HG03432 (cell line): ENCODE data around the gene VEGFC.

Source experiments
- ATAC-seq: cut with Tn5 transposase; IDR thresholded peaks from one replicate; pipeline ENCODE4 v1.9.1; 2021; ENCODE audit warnings: mild to moderate bottlenecking, moderate library complexity; ENCODE audit not compliant: unreplicated experiment

VEGFC gene

GRCh38 chr4:176767183-176767582 lies 25.5 kb downstream of the VEGFC start:
- ATAC-seq: no peak

DNA sequence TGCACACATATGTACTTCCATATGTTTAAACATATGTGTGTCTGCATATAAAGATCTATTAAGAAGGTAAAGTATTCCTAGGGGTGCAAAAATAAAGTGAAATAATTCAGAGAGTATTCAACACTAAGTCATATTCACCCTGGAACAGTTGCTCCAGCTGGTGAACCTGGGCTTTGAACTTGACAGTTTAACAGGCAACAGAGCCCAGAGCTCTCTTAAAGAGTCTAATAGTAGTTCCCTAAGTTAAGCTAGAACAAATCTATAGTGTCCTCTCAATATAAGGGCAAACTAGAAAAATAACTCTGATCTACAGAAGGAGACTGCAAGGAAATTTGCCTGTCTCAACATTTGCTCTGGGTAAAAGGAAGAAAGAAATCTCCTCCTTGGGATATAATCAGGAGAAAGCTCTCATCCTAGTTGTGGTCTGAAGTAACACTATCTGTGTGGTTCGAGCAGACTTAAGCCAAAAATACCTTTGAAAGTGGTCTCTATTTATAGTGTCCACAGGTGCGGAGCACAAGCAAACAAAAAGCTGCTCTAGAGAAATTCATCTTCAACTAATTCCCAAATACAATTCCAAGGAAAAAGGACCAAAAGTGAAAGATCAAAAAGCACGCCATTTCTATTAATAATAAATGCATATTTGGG lies 29.9 kb downstream of the VEGFC start:
- ATAC-seq: no peak

GRCh38 chr4:176761872-176762271 lies 30.9 kb downstream of the VEGFC start:
- ATAC-seq: no peak

- no peak for ATAC-seq
These were observed 32.3 kb downstream of the VEGFC start for GRCh38 chr4:176760471-176760870.

DNA sequence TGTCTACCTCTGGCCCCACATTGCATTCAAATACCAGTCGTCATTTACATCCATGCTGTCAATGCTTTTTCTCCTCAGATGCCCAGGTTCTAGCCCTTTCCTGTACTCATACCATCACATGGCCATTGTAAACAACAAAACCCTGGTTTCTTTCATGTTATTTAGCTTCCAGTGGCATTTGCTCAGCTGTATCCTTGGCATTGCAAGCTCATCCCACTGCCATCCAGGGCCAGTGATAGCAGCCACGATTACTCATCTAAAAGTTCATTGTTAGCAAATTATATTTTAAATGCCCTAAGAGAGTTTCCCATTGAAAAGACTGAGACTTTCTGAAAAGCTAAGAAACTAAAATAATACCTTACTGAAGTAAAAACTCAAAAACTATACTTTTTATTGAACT lies 34.0 kb downstream of the VEGFC start:
- ATAC-seq: no peak

- no peak for ATAC-seq
These were observed 34.4 kb downstream of the VEGFC start for GRCh38 chr4:176758323-176758722.

GRCh38 chr4:176755613-176756012 lies 37.1 kb downstream of the VEGFC start:
- ATAC-seq: no peak

DNA sequence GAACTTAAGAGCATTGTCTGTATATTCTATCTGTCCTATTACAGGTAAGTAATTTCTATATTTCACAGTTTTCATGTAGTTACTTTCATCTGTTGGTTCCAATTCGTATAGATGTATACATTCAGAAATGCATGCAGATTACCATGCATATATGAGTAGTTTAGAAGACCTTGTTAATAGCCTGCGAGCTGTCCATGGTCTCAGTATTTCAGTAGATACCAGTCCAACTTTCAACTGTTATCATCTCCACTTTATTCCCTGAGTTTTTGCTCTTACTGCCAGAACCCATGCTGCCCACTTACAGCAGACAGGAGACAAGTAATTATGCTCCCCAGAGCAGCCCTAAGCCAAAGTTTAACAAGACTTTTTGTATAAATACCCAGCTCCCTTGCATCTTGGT lies 37.7 kb downstream of the VEGFC start:
- ATAC-seq: no peak

DNA sequence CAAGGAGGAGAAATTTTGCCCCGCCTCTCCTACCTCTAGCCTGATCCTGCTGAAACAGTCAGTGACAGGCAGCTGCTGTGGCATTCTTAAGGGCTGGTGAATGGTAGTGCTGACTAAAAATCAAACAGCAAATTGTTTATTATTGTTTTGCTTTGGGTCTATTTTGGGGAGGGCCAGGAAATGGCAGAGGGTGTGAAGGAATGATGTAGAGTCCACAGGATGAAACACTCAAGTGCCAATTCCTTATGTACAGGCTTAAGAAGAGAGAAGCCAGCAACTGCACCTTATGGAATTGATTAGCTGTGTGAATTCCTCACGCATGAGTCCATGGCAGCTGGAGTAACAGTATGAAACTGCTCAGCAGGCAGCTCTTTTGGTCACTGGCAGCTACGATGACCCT lies 39.7 kb downstream of the VEGFC start:
- ATAC-seq: peak; percentile 27

DNA sequence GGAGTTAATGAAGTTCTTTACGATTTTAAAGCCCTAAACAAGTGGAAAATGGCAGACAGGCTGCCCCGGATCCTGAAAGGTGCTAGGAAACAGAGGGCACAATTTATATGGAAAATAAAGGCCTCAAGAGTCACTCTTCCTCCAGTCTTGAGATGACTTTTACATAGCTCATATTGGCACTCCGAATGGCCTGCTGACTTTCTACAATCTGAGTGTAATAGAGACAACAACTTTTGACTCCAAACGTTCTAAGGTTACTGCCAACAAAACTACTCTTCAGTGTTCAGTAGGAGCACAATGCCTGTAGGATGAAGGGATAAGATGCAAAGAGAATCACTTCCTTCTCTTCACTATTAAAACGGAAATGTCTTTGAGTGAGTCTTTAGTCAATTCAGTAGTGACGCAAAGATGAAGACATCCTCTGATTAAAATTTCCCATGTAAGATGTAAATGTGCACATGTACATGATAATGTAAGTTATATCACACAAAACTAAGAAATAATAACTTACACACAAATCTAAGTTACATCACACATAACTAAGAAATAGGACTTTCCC lies 40.5 kb downstream of the VEGFC start:
- ATAC-seq: peak; percentile 56

GRCh38 chr4:176751061-176751460 lies 41.7 kb downstream of the VEGFC start:
- ATAC-seq: no peak

DNA sequence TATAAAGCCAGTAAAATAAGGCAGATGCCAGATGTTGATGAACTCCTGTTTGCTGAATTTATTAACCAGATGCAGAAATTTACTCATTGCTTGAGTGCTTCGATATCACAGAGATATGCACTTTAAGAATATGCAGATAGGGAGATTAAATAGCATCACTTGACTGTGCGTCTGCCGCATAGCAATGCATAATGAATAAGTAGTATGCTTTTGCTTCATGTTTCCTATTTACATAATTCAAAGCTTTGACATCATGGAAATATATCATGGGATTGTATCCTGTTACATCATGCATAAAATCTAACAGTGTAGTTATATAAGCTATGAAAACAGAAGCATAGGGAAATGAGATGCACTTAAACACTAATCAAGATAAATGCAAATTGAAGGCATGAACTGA lies 45.9 kb downstream of the VEGFC start:
- ATAC-seq: no peak

GRCh38 chr4:176745902-176746301 lies 46.8 kb downstream of the VEGFC start:
- no peak for ATAC-seq

GRCh38 chr4:176744091-176744490 lies 48.6 kb downstream of the VEGFC start:
- no peak for ATAC-seq

GRCh38 chr4:176742211-176742610 lies 50.5 kb downstream of the VEGFC start:
- no peak for ATAC-seq

- ATAC-seq: no peak
These were observed 51.5 kb downstream of the VEGFC start for GRCh38 chr4:176741253-176741652.

GRCh38 chr4:176735300-176735699 lies 57.4 kb downstream of the VEGFC start:
- no peak for ATAC-seq

DNA sequence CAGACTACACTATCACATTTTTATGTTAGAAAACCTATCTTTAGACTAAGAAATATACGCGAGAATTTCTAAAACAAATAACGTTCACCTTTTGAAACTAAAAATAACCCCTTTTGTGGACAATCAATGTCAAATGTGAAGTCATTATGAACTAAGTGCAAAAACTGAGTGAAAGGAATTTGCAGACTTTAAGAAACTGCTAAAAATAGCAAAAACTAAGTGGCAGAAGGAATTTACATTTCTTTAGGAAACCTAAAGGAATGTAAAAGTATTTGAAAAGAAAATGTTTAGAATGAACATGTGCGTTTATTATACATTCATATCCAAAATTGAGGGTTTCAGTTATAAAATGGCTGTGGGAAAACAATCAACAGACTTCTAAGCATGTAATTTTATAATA lies 58.3 kb downstream of the VEGFC start:
- ATAC-seq: no peak

DNA sequence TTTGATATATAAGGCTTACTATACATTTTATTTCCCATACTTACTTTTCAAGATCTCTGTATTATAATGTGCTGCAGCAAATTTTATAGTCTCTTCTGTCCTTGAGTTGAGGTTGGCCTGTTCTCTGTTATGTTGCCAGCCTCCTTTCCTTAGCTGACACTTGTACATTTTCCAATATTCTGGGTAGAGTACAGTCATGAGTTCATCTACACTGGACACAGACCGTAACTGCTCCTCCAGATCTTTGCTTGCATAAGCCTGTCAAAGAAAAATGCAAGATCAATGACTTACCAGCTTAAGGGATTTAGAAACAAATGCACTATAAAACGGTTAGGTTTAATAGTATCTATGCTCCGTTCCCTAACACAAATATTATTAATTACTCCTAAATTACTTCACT lies 63.2 kb downstream of the VEGFC start:
- no peak for ATAC-seq

DNA sequence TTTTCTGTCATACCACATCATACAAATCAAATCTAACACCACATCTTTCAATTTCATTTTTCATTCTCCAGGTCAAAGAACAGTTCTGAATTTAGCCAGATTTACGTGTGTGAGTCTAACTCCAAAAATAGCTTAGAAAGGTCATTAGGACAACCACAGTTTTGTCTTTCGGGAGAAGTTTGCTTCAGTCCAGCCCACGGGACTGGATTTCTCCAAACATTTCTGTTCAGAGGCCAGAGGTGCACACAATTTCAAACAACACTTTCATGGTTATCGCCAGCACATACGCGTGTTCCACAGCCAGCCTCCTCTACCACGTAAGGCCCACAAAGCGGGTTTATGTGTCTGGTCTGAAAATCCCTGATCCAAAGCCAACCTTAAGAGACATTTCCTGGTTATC lies 65.9 kb downstream of the VEGFC start:
- ATAC-seq: no peak

GRCh38 chr4:176721459-176721858 lies 71.3 kb downstream of the VEGFC start:
- ATAC-seq: no peak

DNA sequence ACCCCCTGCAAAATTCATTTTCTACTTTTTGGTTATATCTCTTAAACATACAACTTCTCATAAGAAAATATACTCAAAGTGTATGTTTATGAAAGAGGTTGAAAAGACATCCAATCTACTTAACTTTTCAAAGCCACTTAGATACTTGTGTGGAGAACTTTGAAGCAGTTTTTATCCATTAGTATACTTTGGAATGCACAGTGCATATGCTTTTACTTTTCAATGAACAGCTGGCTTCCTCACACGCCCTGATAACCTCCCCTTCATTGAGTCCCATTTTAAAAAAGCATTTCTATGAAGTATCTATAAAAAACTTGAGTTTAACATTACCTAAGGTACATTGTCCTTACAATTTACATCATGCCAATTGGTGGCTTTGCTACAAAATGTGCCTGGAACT lies 73.8 kb downstream of the VEGFC start:
- ATAC-seq: no peak

DNA sequence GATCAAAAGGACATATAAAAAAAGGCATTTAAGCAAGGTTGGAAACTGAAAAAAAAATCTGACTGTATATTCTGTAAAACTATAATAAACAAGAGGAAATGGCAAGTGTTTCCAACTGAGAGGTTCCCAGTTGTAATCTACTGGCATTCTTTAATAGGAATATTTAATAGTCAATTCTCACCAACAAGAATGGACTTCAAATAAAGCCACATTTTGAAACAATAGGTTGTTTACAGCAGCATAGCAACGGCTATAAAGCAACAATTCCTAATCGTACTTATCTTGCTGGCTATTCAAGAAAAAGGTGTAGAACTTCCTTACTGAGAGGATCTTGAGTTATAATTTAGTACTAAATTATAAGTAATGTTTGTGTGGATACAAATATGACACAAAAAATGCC lies 75.5 kb downstream of the VEGFC start:
- ATAC-seq: no peak
